ENCODE results near the gene TSHZ2.

Gene TSHZ2

DNA sequence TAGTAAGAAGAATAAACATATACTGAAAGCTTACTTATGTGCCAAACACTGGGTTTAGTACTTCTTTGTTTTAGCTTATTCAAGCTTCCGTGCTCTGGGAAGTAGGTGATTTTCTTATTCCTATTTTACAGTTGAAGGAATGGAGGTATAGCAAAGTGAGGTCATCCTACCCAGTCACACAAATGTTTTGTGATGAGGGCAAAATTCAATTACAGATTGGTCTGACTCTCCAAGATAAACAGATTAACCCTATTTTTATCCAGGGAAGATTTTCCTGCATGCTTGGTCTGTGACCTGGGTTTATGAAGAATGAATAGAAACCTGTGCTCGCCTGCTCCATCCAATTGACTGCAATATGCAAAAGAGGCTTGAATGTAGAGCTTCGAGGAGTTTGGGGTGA is 311.4 kb downstream of the TSHZ2 start:
- POLR2A ChIA-PET = no interaction called here
- no peak overlapping the region for H3K4me3 ChIP-seq (ENCODE audit: low read depth, low read length)
- CTCF ChIA-PET = no interaction called here
- no peak for TF ChIP-seq CTCF (IDR thresholded peaks at IDR 0.05; ENCODE audit: insufficient read depth, low read length, missing control alignments)
- DNase-seq (ENCODE audit: low read depth, low spot score) = no peak

DNA sequence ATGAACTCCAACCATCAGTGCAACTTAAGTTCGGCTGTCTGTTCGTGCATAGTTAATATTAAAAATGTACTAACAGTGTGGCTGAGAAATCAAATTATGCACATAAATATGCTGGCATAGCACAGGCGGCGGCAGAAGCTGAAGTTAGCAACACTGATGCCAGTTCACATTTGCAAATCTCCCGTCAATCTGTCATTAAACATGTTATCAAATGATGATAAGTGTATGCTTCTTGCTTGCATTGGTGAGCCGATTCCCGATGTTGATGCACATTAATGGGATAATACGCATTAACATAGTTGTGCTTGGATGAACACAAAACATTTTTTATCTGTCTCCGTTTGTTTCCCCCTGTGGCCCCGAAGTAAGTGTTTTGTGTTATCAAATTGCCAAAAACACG is 312.1 kb downstream of the TSHZ2 start:
- ChIA-PET POLR2A (no interaction called here), CTCF (no interaction called here)
- no peak for TF ChIP-seq CTCF (IDR thresholded peaks at IDR 0.05; ENCODE audit: insufficient read depth, low read length, missing control alignments)
- no peak overlapping the region for H3K4me3 ChIP-seq (ENCODE audit: low read depth, low read length)
- no peak for DNase-seq (ENCODE audit: low read depth, low spot score)

DNA sequence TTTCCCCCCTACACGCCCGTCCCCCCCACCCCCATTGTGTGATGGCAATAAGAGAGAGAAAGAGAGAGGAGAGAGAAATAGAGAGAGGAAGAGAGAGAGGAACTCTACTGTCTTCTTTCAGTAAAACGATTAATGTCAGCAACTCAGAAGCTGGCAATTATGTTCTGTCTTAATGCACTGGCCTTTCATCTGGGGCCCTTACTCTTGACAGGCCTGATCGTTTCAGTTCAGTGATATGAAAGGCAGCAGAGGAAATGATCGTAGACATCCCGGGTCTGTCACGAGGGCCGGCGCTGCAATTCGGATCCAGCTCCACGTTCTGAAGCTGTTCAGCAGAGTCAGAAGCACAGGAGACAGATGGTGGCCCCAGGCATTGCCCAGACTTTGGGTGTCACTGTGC is 312.5 kb downstream of the TSHZ2 start:
- DNase-seq (ENCODE audit: low read depth, low spot score) = no peak
- CTCF ChIA-PET = no interaction called here

DNA sequence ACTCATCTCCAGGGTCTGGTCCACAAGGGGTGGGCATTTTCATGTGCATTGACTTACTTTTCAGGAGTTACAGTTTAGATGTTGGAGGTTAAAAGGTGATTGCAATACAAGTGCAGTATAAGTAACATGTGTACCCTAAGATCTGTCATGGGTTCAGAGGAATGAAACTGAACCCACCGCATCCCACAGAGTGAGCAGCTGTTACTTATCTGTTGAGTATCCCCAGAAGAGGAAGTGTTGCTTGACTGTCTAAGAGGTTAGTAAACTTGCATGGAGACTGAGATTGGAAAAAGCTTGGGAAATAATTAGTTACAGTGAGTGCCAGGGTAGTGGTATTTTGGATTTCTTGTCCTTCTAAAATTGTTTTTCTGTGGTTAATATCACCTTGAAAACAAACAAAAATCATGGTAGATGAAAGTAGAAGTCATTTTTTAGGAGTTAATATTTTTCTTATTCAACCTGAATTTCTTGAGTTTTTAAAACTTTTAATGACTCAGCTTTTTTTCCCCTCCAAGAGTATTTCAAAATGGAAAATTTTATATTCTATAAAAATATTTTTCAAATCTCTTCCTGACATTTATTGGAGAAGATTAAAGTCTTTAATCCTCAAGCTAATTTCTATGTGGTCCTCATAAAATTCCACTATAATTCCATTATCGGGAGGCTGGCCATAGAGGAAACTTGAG is 315.3 kb downstream of the TSHZ2 start:
- POLR2A ChIA-PET = no interaction called here
- DNase-seq (ENCODE audit: low read depth, low spot score) = no peak
- no peak overlapping the region for H3K4me3 ChIP-seq (ENCODE audit: low read depth, low read length)
- CTCF ChIA-PET = no interaction called here
- no peak for TF ChIP-seq CTCF (IDR thresholded peaks at IDR 0.05; ENCODE audit: insufficient read depth, low read length, missing control alignments)

More for the DNA sequence above, 312.5 kb downstream of the TSHZ2 start:
- TF ChIP-seq CTCF (IDR thresholded peaks at IDR 0.05; ENCODE audit: insufficient read depth, low read length, missing control alignments) = no peak
- no peak overlapping the region for H3K4me3 ChIP-seq (ENCODE audit: low read depth, low read length)
- POLR2A ChIA-PET = no interaction called here

- no peak overlapping the region for H3K4me3 ChIP-seq (ENCODE audit: low read depth, low read length)
- POLR2A ChIA-PET = no interaction called here
- CTCF ChIA-PET = no interaction called here
- no peak for DNase-seq (ENCODE audit: low read depth, low spot score)
- no peak for TF ChIP-seq CTCF (IDR thresholded peaks at IDR 0.05; ENCODE audit: insufficient read depth, low read length, missing control alignments)
Observed at GRCh38 chr20:53291548-53291947, 319.4 kb downstream of the TSHZ2 start.

DNA sequence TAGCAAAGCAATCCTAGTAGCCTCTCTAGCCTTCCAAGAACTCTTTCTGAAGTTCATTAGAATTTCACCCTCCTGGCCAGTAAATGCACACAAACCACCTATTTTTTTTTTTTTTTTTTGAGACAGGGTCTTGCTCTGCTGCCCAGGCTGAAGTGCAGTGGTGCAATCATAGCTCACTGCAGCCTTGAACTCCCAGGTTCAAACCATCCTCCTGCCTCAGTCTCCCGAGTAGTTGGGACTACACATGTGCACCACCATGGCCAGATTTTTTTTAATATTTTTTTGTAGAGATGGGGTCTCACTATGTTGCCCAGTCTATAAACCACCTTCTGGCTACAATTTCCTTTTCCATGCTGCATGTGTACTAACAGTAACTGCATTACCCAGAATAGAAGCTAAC is 320.2 kb downstream of the TSHZ2 start:
- no peak for DNase-seq (ENCODE audit: low read depth, low spot score)
- H3K4me3 ChIP-seq (ENCODE audit: low read depth, low read length) = no peak overlapping the region
- ChIA-PET POLR2A (no interaction called here), CTCF (no interaction called here)
- no peak for TF ChIP-seq CTCF (IDR thresholded peaks at IDR 0.05; ENCODE audit: insufficient read depth, low read length, missing control alignments)

All from AG04449 (cell line).